PC-9 (cell line): Measurements from ENCODE around the gene RAB43. TPM values are rescaled to one million over a fixed set of nuclear protein-coding genes. Genes with fewer than 3 reads are reported as not detected.
A peak's percentile ranks its signal among the peaks of the same experiment; 100 is the strongest.

Source experiments
- BruUV-seq: library from RNA; stranded (reverse); fragments of 400-500 nt; replicated peaks from 2 replicates; lab custom pipeline; 2021; lab: Mats Ljungman, UMichigan
- CTCF ChIA-PET: fragments of 300-600 bp; sonication (Branson Sonifier 250); formaldehyde crosslinking; loops from one replicate; lab custom pipeline; 2022; ENCODE audit warnings: antibody characterized with exemption; lab: Charles Lee
- POLR2A ChIA-PET: fragments of 300-600 bp; sonication (Branson Sonifier 250); formaldehyde crosslinking; loops from one replicate; lab custom pipeline; 2022; ENCODE audit warnings: antibody characterized with exemption; ENCODE audit not compliant: unreplicated experiment; lab: Charles Lee
- DNase-seq, 2 experiments: peaks; one replicate each; pipeline versions ENCODE4 v3.0.0 to v3.0.0-alpha.2; 2015 to 2022; ENCODE audit warnings: mixed read lengths in 1 of 2
- H2AFZ ChIP-seq: fragments of 200-600 bp; sonication (generic); 2 replicates; pipeline ENCODE4 v1.8.1; 2017; ENCODE audit warnings: antibody characterized with exemption
- H3F3A ChIP-seq: fragments of 200-600 bp; sonication (generic); 2 replicates; pipeline ENCODE4 v1.8.1; 2017; ENCODE audit warnings: antibody characterized with exemption, mild to moderate bottlenecking, low read depth; ENCODE audit not compliant: insufficient read depth
- H3K27ac ChIP-seq: fragments of 200-600 bp; sonication (generic); 2 replicates; pipeline ENCODE4 v1.6.1; 2016; ENCODE audit warnings: mixed run types
- H3K27me3 ChIP-seq: fragments of 200-600 bp; sonication (generic); 2 replicates; pipeline ENCODE4 v1.6.1; 2016; ENCODE audit warnings: low read depth, mixed run types; ENCODE audit not compliant: insufficient read depth
- H3K36me3 ChIP-seq: fragments of 200-600 bp; sonication (generic); 2 replicates; pipeline ENCODE4 v1.6.1; 2016; ENCODE audit warnings: low read depth, mixed run types
- H3K4me1 ChIP-seq: fragments of 200-600 bp; sonication (generic); replicated peaks from 2 replicates; pipeline ENCODE4 v1.6.1; 2016; ENCODE audit warnings: mixed run types; ENCODE audit not compliant: insufficient read depth
- H3K4me2 ChIP-seq: fragments of 200-600 bp; sonication (generic); 2 replicates; pipeline ENCODE4 v1.6.1; 2017; ENCODE audit warnings: mixed run types
- H3K4me3 ChIP-seq: fragments of 200-600 bp; sonication (generic); 2 replicates; pipeline ENCODE4 v1.6.1; 2016; ENCODE audit warnings: mixed run types
- H3K79me2 ChIP-seq: fragments of 200-600 bp; sonication (generic); 2 replicates; pipeline ENCODE4 v1.6.1; 2017; ENCODE audit warnings: low read depth, mixed run types
- H3K9me2 ChIP-seq: fragments of 200-600 bp; sonication (generic); 2 replicates; pipeline ENCODE4 v1.8.1; 2017; ENCODE audit warnings: mild to moderate bottlenecking; ENCODE audit not compliant: insufficient read depth
- H3K9me3 ChIP-seq: fragments of 200-600 bp; sonication (generic); 2 replicates; pipeline ENCODE4 v1.8.1; 2016; ENCODE audit warnings: low read depth; ENCODE audit not compliant: insufficient read depth
- H4K20me1 ChIP-seq: fragments of 200-600 bp; sonication (generic); 2 replicates; pipeline ENCODE4 v1.8.1; 2017; ENCODE audit not compliant: insufficient read depth
- EZH2 ChIP-seq: fragments of 200-600 bp; sonication (generic); IDR thresholded peaks from 2 replicates; pipeline ENCODE4 v1.8.0; 2017; ENCODE audit warnings: antibody characterized with exemption, low read depth
- intact Hi-C: fragments of 100-400 bp; cut with micrococcal nuclease; formaldehyde crosslinking; loops from one replicate; pipeline ENCODE4 v1.10.0; 2022; ENCODE audit not compliant: unreplicated experiment
- total RNA-seq: library from RNA; stranded (reverse); gene quantifications from 2 replicates; pipeline ENCODE4 v1.2.3, GENCODE V29; 2021
- TF ChIP-seq, protein P1 (sequence below): fragments of 200-600 bp; sonication (generic); conservative IDR thresholded peaks from 2 replicates; pipeline ENCODE4 v1.6.1; 2017; ENCODE audit warnings: mixed run types, antibody characterized with exemption, mild to moderate bottlenecking, moderate library complexity

RAB43 gene
- total RNA-seq, 1 experiment from 2014 or later, result 39.5 TPM

DNA sequence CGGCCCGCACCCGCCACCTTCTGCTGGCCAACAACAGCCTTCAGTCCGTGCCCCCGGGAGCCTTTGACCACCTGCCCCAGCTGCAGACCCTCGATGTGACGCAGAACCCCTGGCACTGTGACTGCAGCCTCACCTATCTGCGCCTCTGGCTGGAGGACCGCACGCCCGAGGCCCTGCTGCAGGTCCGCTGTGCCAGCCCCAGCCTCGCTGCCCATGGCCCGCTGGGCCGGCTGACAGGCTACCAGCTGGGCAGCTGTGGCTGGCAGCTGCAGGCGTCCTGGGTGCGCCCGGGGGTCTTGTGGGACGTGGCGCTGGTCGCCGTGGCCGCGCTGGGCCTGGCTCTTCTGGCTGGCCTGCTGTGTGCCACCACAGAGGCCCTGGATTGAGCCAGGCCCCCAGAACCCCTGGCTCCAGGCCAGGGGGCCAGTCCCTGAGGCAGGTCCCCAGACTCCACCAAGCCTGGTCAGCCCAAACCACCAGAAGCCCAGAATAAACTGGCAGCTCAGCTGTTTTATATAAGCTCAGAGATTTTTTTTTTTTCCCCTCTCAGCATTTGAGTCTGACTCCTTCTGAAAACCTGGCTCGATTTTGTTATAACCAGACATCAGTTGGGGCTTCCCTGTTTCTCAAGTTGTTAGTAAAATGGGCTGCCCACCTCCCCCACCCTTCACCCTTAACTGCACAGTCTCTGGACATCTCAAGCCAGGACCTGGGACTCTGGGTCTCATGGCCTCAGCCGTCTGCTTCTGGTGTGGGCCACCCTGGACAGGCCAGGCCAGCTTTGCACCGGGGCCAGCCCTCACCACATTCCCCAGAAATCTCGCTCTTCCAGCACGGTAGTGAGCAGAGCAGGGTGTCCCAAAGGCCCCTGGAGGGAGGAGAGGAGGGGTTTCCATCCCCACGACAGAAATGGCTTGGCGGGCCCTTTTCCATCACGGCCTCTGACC is 59.4 kb downstream of the RAB43 start:
- intact Hi-C loops, result no loop called here
- BruUV-seq, result no TSS peak
- no peaks in the 10 kb centered on the region for H3K36me3 ChIP-seq

DNA sequence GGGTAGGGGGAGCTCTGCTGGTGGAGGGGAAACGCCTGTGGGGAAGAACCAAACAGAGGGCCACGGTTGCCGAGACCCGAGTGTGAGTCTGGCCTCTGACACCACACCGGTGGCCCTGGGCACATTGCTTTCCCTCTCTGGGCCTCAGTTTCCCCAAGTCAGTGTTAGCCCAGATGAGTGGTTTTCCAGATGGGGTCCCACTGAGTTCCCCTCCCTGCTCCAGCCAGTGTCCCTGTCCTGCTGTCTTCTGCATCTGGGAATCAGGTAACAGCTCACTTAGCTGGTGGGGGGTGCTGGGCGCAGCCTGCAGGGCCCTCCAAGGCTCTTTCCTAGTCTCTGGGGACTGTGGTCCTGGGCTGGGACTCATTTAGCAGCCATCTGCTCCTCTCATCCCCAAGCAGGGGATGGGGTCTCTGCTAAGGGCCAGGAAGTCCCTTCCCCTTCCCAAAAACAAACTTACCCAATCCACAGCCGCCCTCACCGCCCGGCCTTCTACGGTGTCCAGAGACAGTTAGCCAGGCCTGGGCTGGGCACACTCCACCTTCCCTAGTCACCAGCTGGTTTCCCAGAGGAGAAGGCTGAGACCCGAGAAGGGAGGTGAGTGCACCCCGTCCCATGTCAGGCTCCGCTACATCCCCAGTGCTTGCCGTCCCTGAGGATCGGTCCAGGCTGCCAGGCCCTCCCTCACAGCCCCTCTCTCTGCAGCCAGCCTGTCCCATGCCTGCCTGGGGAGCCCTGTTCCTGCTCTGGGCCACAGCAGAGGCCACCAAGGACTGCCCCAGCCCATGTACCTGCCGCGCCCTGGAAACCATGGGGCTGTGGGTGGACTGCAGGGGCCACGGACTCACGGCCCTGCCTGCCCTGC is 60.3 kb downstream of the RAB43 start:
- Histone ChIP-seq H3K27me3 (no peaks in the 10 kb centered on the region), H3F3A (no peaks in the 10 kb centered on the region), H3K9me2 (no peaks in the 10 kb centered on the region), H3K4me1 (no peaks in the 10 kb centered on the region), H3K9me3 (no peaks in the 10 kb centered on the region), H3K4me2 (no peak overlapping the region), H4K20me1 (no peaks in the 10 kb centered on the region), H3K79me2 (no peaks in the 10 kb centered on the region), H3K36me3 (no peaks in the 10 kb centered on the region), H3K4me3 (no peak overlapping the region), H2AFZ (no peak overlapping the region), H3K27ac (no peak overlapping the region)
- ChIA-PET POLR2A (no interaction called here), CTCF (no interaction called here)
- intact Hi-C loops, result no loop called here
- no peak for DNase-seq
- TF ChIP-seq, protein P1, sequence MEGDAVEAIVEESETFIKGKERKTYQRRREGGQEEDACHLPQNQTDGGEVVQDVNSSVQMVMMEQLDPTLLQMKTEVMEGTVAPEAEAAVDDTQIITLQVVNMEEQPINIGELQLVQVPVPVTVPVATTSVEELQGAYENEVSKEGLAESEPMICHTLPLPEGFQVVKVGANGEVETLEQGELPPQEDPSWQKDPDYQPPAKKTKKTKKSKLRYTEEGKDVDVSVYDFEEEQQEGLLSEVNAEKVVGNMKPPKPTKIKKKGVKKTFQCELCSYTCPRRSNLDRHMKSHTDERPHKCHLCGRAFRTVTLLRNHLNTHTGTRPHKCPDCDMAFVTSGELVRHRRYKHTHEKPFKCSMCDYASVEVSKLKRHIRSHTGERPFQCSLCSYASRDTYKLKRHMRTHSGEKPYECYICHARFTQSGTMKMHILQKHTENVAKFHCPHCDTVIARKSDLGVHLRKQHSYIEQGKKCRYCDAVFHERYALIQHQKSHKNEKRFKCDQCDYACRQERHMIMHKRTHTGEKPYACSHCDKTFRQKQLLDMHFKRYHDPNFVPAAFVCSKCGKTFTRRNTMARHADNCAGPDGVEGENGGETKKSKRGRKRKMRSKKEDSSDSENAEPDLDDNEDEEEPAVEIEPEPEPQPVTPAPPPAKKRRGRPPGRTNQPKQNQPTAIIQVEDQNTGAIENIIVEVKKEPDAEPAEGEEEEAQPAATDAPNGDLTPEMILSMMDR, result no peak
- no peak for TF ChIP-seq EZH2
- no TSS peak for BruUV-seq

More for the DNA sequence above, 59.4 kb downstream of the RAB43 start:
- Histone ChIP-seq H3K9me3 (no peaks in the 10 kb centered on the region), H3F3A (no peaks in the 10 kb centered on the region), H3K4me1 (no peaks in the 10 kb centered on the region), H2AFZ (peak overlapping the region; percentile 60; the same call in 1 of the 2 replicates), H3K79me2 (no peaks in the 10 kb centered on the region), H3K4me3 (no peak overlapping the region), H3K27me3 (no peaks in the 10 kb centered on the region), H3K9me2 (no peaks in the 10 kb centered on the region), H3K27ac (no peak overlapping the region), H4K20me1 (no peaks in the 10 kb centered on the region), H3K4me2 (no peak overlapping the region)
- DNase-seq, result no peak
- ChIA-PET CTCF (interaction anchor here (1.0 kb wide), 1 partner anchor 9 kb away, joined by 3 read pairs; no protein-coding TSS in a partner anchor), POLR2A (interaction anchor here (0.7 kb wide), 1 partner anchor 9 kb away, joined by 5 read pairs; no protein-coding TSS in a partner anchor)
- TF ChIP-seq EZH2, result no peak
- TF ChIP-seq, protein P1, result no peak

GRCh38 chr3:129060276-129061022 is 61.2 kb downstream of the RAB43 start, which contains the start of gene GP9:
GP9 (plus strand) TSS chr3:129060779; CDS start chr3:129061740, 961 bp downstream.
- no TSS peak for BruUV-seq
- CTCF ChIA-PET, result no interaction called here

More at GRCh38 chr3:129060276-129061022, 61.2 kb downstream of the RAB43 start, which contains the start of gene GP9:
- Histone ChIP-seq H3K4me3 (no peak within 1 kb of the TSS), H3K27me3 (no peaks in the 10 kb centered on the region), H3K9me2 (no peaks in the 10 kb centered on the region), H3K36me3 (no peaks in the 10 kb centered on the region), H3K4me1 (no peaks in the 10 kb centered on the region), H3K4me2 (no peak within 1 kb of the TSS), H3K27ac (no peak within 1 kb of the TSS), H3F3A (no peaks in the 10 kb centered on the region), H3K79me2 (no peaks in the 10 kb centered on the region), H3K9me3 (no peaks in the 10 kb centered on the region), H2AFZ (no peak within 1 kb of the TSS), H4K20me1 (no peaks in the 10 kb centered on the region)
- TF ChIP-seq, protein P1, result no peak
- TF ChIP-seq EZH2, result no peak
- DNase-seq, result no peak
- POLR2A ChIA-PET, result no interaction called here
- intact Hi-C loops, result no loop called here
